Kidney (tissue), 14 donors: ENCODE measurements around the gene ROR1. TPM values are rescaled to one million over a fixed set of nuclear protein-coding genes. Genes with fewer than 3 reads are reported as not detected.

ENCODE experiments used
- DNase-seq, 5 donors: peaks; one replicate each; pipeline ENCODE4 v3.0.0-alpha.2; 2013 to 2020
- FAIRE-seq: peaks from 2 replicates; lab custom pipeline; 2012; peaks lifted over from hg19 to GRCh38; lab: Jason Lieb, UNC
- H3K27ac ChIP-seq, 2 donors: one replicate each; pipeline ENCODE4 v1.7.0; 2013; ENCODE audit warnings: low read depth in 2 of 2, low read length in 2 of 2, inconsistent platforms in 1 of 2
- H3K27me3 ChIP-seq: one replicate; pipeline ENCODE4 v1.7.1; 2013; ENCODE audit warnings: low read length, inconsistent platforms; ENCODE audit not compliant: control insufficient read depth, insufficient read depth
- H3K36me3 ChIP-seq, 3 donors: one replicate each; pipeline versions ENCODE4 v1.7.0 to v1.7.1; 2013; ENCODE audit warnings: low read length in 3 of 3, control low read depth in 1 of 3, inconsistent platforms in 1 of 3; ENCODE audit not compliant: insufficient read depth in 3 of 3, control insufficient read depth in 2 of 3
- H3K4me1 ChIP-seq, 3 donors: one replicate each; pipeline versions ENCODE4 v1.7.0 to v1.7.1; 2013; ENCODE audit warnings: low read length in 3 of 3, inconsistent platforms in 1 of 3, low read depth in 1 of 3; ENCODE audit not compliant: control insufficient read depth in 2 of 3, insufficient read depth in 2 of 3
- H3K4me3 ChIP-seq, 3 donors: one replicate each; pipeline versions ENCODE4 v1.7.0 to v1.8.1; 2013; ENCODE audit warnings: low read length in 3 of 3, control low read depth in 1 of 3, inconsistent platforms in 1 of 3
- H3K9ac ChIP-seq, 3 donors: one replicate each; pipeline versions ENCODE4 v1.7.0 to v1.7.1; 2013; ENCODE audit warnings: low read length in 3 of 3, control low read depth in 1 of 3, inconsistent platforms in 1 of 3
- H3K9me3 ChIP-seq, 3 donors: one replicate each; pipeline versions ENCODE4 v1.7.0 to v1.7.1; 2013; ENCODE audit warnings: low read length in 3 of 3, control low read depth in 1 of 3, inconsistent platforms in 1 of 3; ENCODE audit not compliant: control insufficient read depth in 2 of 3, insufficient read depth in 1 of 3
- CTCF ChIP-seq: IDR thresholded peaks from 3 replicates; pipeline ENCODE4 v1.5.1; 2012; ENCODE audit warnings: mild to moderate bottlenecking, moderate library complexity, borderline replicate concordance; ENCODE audit not compliant: insufficient read depth; ENCODE audit errors: extremely low read depth
- intact Hi-C: fragments of 100-400 bp; cut with DNase I; formaldehyde crosslinking; loops from one replicate; pipeline ENCODE4 v1.11.1; 2022
- polyA plus RNA-seq: library from polyadenylated mRNA; stranded (reverse); fragments of 350-450 nt; fragmentation: Illumina TruSeq; extraction: RNeasy Lipid Tissue Mini Kit (QIAGEN cat#74804); gene quantifications from one replicate; pipeline ENCODE4 v1.2.3, GENCODE V29; 2014; ENCODE audit warnings: low read depth, low replicate concordance; ENCODE audit not compliant: insufficient read depth
- total RNA-seq: library from RNA; stranded (reverse); fragmentation: NEBNext Ultra II Directional; extraction: Animal tissue kit (Norgen Biotek cat#: 25700); gene quantifications from one replicate; pipeline ENCODE4 v1.2.1, GENCODE V29; 2021
- donor health status: control.
- donor health status: control.
- donor health status: control.
- donor health status: control.
- donor health status: control.
- donor health status: DM: yes; HTN: yes; CAD: no.
- donor health status: Normal renal cell carcinoma (clear cell type).

ROR1 gene
- total and polyA plus RNA-seq, 2 donors from 2014 or later = 0.77 to 8.0 TPM

DNA sequence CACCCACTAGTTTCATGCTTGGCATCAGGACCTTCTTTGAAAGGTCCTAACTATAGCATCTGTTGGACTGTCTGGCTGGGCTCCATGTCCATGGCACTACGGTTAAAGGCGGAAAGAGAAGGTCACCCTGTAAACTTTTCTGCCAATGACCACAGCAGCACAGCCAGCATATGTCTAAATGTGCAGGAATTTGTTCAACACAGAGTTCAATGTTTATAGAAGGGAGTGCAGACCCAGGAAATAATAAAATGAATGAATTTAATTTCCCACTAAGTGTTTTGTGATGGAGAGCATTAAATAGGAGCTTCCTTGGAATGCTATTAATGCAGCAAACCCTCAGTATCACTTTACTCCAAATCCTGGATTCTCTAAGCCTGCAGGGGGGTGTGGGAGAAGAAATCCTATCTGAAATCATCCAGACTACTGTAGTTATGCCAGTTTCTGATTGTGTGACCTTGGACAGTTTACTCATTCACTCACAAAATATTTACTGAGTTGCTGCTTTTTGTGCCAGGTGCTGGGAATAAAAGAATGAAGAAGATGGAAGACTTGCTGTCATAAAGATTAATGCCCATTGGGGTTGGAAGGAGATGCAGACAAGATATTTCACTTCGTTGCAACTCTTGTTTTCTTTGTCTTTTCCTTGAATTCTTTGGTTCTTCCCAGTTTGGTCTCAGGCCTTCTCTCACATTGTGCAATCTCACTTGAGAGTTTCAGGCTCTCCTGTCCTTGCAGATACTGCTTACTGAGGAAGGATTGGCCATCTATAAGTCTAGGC, 195.0 kb downstream of the ROR1 start:
- no peak overlapping the region for H3K27ac ChIP-seq
- no peak for FAIRE-seq
- intact Hi-C loops = no loop called here
- no peak overlapping the region for H3K4me3 ChIP-seq
- H3K9me3 ChIP-seq = no peaks in the 10 kb centered on the region
- TF ChIP-seq CTCF = no peak
- H3K36me3 ChIP-seq = no peaks in the 10 kb centered on the region
- no peak overlapping the region for H3K9ac ChIP-seq
- H3K4me1 ChIP-seq = no peaks in the 10 kb centered on the region
- no peaks in the 10 kb centered on the region for H3K27me3 ChIP-seq
- no peak for DNase-seq

DNA sequence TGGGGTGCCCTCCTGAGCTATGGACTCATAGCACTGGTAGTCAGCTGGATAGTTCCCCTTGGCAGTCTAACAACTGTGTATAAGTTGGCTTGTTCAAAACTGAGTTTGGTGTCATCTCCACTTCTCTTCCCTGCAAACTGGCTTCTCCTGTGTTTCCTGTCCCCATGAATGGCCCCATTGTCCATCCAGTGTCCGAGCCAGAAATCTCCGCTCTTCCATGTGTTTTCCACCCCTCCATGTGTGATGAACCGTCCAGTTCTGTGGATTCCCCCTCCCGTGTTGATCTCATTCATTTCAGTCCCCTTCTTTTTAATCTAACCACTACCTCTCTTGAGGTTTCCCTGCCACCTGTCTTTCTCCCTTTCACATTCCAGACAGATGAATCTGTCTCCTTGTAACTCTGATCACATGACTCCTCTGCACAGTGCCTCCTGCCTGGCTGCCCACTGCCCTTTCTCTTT, 195.7 kb downstream of the ROR1 start:
- no peak for TF ChIP-seq CTCF
- no peak overlapping the region for H3K4me3 ChIP-seq
- no peaks in the 10 kb centered on the region for H3K4me1 ChIP-seq
- H3K9me3 ChIP-seq = no peaks in the 10 kb centered on the region
- DNase-seq (no peak), FAIRE-seq (no peak)
- H3K9ac ChIP-seq = no peak overlapping the region
- H3K27me3 ChIP-seq = no peaks in the 10 kb centered on the region
- H3K36me3 ChIP-seq = no peaks in the 10 kb centered on the region
- intact Hi-C loops = no loop called here
- no peak overlapping the region for H3K27ac ChIP-seq

- no peaks in the 10 kb centered on the region for H3K4me1 ChIP-seq
- no peak for DNase-seq
- no peak for FAIRE-seq
- intact Hi-C loops = no loop called here
- no peak for TF ChIP-seq CTCF
- no peak overlapping the region for H3K9ac ChIP-seq
- H3K9me3 ChIP-seq = no peaks in the 10 kb centered on the region
- H3K27ac ChIP-seq = no peak overlapping the region
- no peaks in the 10 kb centered on the region for H3K27me3 ChIP-seq
- H3K36me3 ChIP-seq = no peaks in the 10 kb centered on the region
- H3K4me3 ChIP-seq = no peak overlapping the region
Measured at GRCh38 chr1:63971557-63971956, 197.7 kb downstream of the ROR1 start.
